ENCODE results near the gene DAPK1.

DAPK1 gene

GRCh38 chr9:87618931-87619330 lies 121.3 kb downstream of the DAPK1 start:
- DNase-seq, result no peak

- DNase-seq, result no peak
Observed at GRCh38 chr9:87619346-87619745, 121.7 kb downstream of the DAPK1 start.

GRCh38 chr9:87620731-87621322 lies 123.2 kb downstream of the DAPK1 start:
- DNase-seq, result no peak

- DNase-seq, result no peak
Observed at GRCh38 chr9:87622098-87622497, 124.4 kb downstream of the DAPK1 start.

GRCh38 chr9:87622923-87623322 lies 125.3 kb downstream of the DAPK1 start:
- DNase-seq, result no peak

- DNase-seq, result no peak
Observed at GRCh38 chr9:87628346-87628745, 130.7 kb downstream of the DAPK1 start.

GRCh38 chr9:87629104-87629503 lies 131.4 kb downstream of the DAPK1 start:
- DNase-seq, result no peak

GRCh38 chr9:87630266-87630665 lies 132.6 kb downstream of the DAPK1 start:
- DNase-seq, result no peak

GRCh38 chr9:87630846-87631245 lies 133.2 kb downstream of the DAPK1 start:
- DNase-seq, result no peak

GRCh38 chr9:87635656-87636501 lies 138.2 kb downstream of the DAPK1 start:
- DNase-seq, result no peak

- no peak for DNase-seq
Observed at GRCh38 chr9:87638292-87638691, 140.6 kb downstream of the DAPK1 start.

GRCh38 chr9:87639949-87640348 lies 142.3 kb downstream of the DAPK1 start:
- no peak for DNase-seq

- no peak for DNase-seq
Observed at GRCh38 chr9:87640385-87640795, 142.7 kb downstream of the DAPK1 start.

GRCh38 chr9:87641067-87641466 lies 143.4 kb downstream of the DAPK1 start:
- DNase-seq, result no peak

GRCh38 chr9:87642330-87643106 lies 144.9 kb downstream of the DAPK1 start:
- no peak for DNase-seq

- DNase-seq, result no peak
Observed at GRCh38 chr9:87643107-87643650, 145.5 kb downstream of the DAPK1 start.

GRCh38 chr9:87643778-87644570 lies 146.3 kb downstream of the DAPK1 start:
- DNase-seq, result no peak

GRCh38 chr9:87644659-87645058 lies 147.0 kb downstream of the DAPK1 start:
- no peak for DNase-seq

GRCh38 chr9:87646546-87646945 lies 148.9 kb downstream of the DAPK1 start:
- no peak for DNase-seq

- DNase-seq, result no peak
Observed at GRCh38 chr9:87647114-87647513, 149.4 kb downstream of the DAPK1 start.

GRCh38 chr9:87648606-87649005 lies 150.9 kb downstream of the DAPK1 start:
- no peak for DNase-seq

GRCh38 chr9:87650611-87651295 lies 153.1 kb downstream of the DAPK1 start:
- DNase-seq, result no peak

All from stimulated activated CD4-positive, alpha-beta T cell treated with anti-CD3 and anti-CD28 coated beads, Interleukin-2, amount 100 ng/mL, for 24 hours (primary cell).